Sciatic nerve (tissue), 2 donors: ENCODE data around the gene CEP128. TPM values are rescaled to one million over a fixed set of nuclear protein-coding genes. Genes with fewer than 3 reads are reported as not detected.

ENCODE experiments used
- ATAC-seq: fragments of 200-7000 bp; cut with Tn5 transposase; one replicate; pipeline ENCODE4 v1.9.1; 2020; ENCODE audit warnings: mild to moderate bottlenecking, moderate library complexity
- DNase-seq: peaks from one replicate; pipeline ENCODE4 v3.0.0-alpha.2; 2020; ENCODE audit warnings: low spot score
- intact Hi-C: fragments of 100-400 bp; cut with DNase I; formaldehyde crosslinking; loops from one replicate; pipeline ENCODE4 v1.14.2; 2022
- total RNA-seq: library from RNA; stranded (reverse); fragmentation: NEBNext Ultra II Directional; extraction: Animal tissue kit (Norgen Biotek cat#: 25700); gene quantifications from one replicate; pipeline ENCODE4 v1.2.1, GENCODE V29; 2021
- donor health status: DM: no; HTN: no; CAD: no.
- donor health status: DM: no; HTN: no; CAD: no.

CEP128 gene
- total RNA-seq, 1 donor from 2014 or later = 14.5 TPM

GRCh38 chr14:80538633-80539375, 402.7 kb downstream of the CEP128 start:
- intact Hi-C loops = no loop called here
- ATAC-seq (no peak), DNase-seq (no peak)

- intact Hi-C loops = no loop called here
- DNase-seq = no peak
- no peak for ATAC-seq
Measured at GRCh38 chr14:80537626-80538025, 403.9 kb downstream of the CEP128 start.

- ATAC-seq = no peak
- no peak for DNase-seq
- intact Hi-C loops = no loop called here
Measured at GRCh38 chr14:80536456-80536855, 405.1 kb downstream of the CEP128 start.

GRCh38 chr14:80535171-80535570, 406.4 kb downstream of the CEP128 start:
- ATAC-seq = no peak
- DNase-seq = no peak
- intact Hi-C loops = no loop called here

- intact Hi-C loops = no loop called here
- no peak for DNase-seq
- no peak for ATAC-seq
Measured at GRCh38 chr14:80523518-80524117, 417.9 kb downstream of the CEP128 start.

- ATAC-seq = no peak
- DNase-seq = no peak
- intact Hi-C loops = no loop called here
Measured at GRCh38 chr14:80522936-80523335, 418.6 kb downstream of the CEP128 start.

- ATAC-seq (no peak), DNase-seq (no peak)
- intact Hi-C loops = no loop called here
Measured at GRCh38 chr14:80522411-80522810, 419.1 kb downstream of the CEP128 start.

GRCh38 chr14:80521456-80521855, 420.1 kb downstream of the CEP128 start:
- no peak for ATAC-seq
- intact Hi-C loops = no loop called here
- no peak for DNase-seq

- intact Hi-C loops = no loop called here
- ATAC-seq (peak; percentile 58), DNase-seq (no peak)
Measured at GRCh38 chr14:80519002-80519401, 422.5 kb downstream of the CEP128 start.

- no peak for ATAC-seq
- DNase-seq = no peak
- intact Hi-C loops = no loop called here
Measured at GRCh38 chr14:80518173-80518572, 423.4 kb downstream of the CEP128 start.

GRCh38 chr14:80507292-80507869, 434.2 kb downstream of the CEP128 start:
- no peak for DNase-seq
- intact Hi-C loops = no loop called here

GRCh38 chr14:80504781-80505180, 436.8 kb downstream of the CEP128 start:
- DNase-seq (no peak), ATAC-seq (no peak)
- intact Hi-C loops = no loop called here

More at GRCh38 chr14:80507292-80507869, 434.2 kb downstream of the CEP128 start:
- no peak for ATAC-seq

GRCh38 chr14:80498533-80498932, 443.0 kb downstream of the CEP128 start:
- intact Hi-C loops = no loop called here
- ATAC-seq (no peak), DNase-seq (no peak)

GRCh38 chr14:80496090-80496489, 445.4 kb downstream of the CEP128 start:
- ATAC-seq (no peak), DNase-seq (no peak)
- intact Hi-C loops = no loop called here

- no peak for ATAC-seq
- intact Hi-C loops = loop anchor here (5.0 kb wide), 1 partner anchor 173 kb away; no protein-coding TSS in a partner anchor
- DNase-seq = no peak
Measured at GRCh38 chr14:80494769-80495168, 446.8 kb downstream of the CEP128 start.

GRCh38 chr14:80493620-80494019, 447.9 kb downstream of the CEP128 start:
- ATAC-seq (no peak), DNase-seq (no peak)
- intact Hi-C loops = loop anchor here (5.0 kb wide), 1 partner anchor 174 kb away; no protein-coding TSS in a partner anchor

- DNase-seq = no peak
- intact Hi-C loops = loop anchor here (5.0 kb wide), 1 partner anchor 176 kb away; no protein-coding TSS in a partner anchor
- ATAC-seq = peak; percentile 22
Measured at GRCh38 chr14:80491650-80492049, 449.9 kb downstream of the CEP128 start.

GRCh38 chr14:80491131-80491530, 450.4 kb downstream of the CEP128 start:
- ATAC-seq (peak; percentile 96), DNase-seq (peak; percentile 64)
- intact Hi-C loops = loop anchor here (5.0 kb wide), 1 partner anchor 176 kb away; no protein-coding TSS in a partner anchor

GRCh38 chr14:80489513-80489912, 452.0 kb downstream of the CEP128 start:
- intact Hi-C loops = no loop called here
- no peak for ATAC-seq
- DNase-seq = no peak

GRCh38 chr14:80485764-80486163, 455.8 kb downstream of the CEP128 start:
- ATAC-seq (no peak), DNase-seq (no peak)
- intact Hi-C loops = no loop called here
